GM18520 (cell line): ENCODE results near the gene CTNNA3.

Experiments used
- ATAC-seq: cut with Tn5 transposase; IDR thresholded peaks from one replicate; pipeline ENCODE4 v1.9.1; 2021; ENCODE audit not compliant: unreplicated experiment

CTNNA3 gene

GRCh38 chr10:66836057-66836456, 859.9 kb downstream of the CTNNA3 start:
- ATAC-seq = no peak

DNA sequence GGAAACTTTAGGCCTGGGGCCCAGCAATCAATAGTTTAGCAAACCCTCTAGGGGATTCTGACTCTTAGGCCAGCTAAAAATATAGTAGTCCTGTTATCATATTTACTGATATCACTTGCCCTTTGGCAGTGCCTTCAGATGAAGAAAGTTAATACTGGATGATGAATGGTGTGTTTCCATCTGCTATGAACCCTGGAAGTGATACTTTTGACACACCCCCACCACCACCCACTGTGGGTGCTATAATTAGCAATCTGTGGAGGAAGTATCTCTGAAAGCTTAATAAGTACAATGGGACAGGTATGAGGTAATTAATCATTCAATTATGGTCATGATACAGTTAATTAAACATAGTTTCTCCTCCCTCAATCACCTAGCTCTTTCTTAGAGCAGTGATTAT, 860.6 kb downstream of the CTNNA3 start:
- ATAC-seq = no peak

DNA sequence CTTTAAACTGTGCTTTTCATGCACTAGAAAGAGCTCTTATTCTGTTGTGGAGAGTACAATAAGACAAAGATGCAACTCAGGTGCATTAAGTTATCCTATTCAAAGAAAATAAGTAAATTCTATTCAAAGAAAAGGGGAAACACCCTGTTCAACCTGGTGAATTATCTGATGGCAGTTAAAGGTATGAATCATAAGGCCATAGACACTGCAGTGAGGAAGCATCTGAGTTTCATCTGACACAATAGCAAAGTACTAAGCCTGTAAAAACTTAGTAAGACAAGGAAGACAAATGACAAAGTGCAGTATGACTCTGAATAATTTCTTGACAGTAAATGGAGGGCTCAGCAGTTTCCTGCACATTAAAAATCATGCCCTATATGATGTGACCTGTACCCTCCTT, 861.2 kb downstream of the CTNNA3 start:
- ATAC-seq = no peak

GRCh38 chr10:66833861-66834260, 862.1 kb downstream of the CTNNA3 start:
- no peak for ATAC-seq

GRCh38 chr10:66832781-66833422, 863.1 kb downstream of the CTNNA3 start:
- no peak for ATAC-seq

DNA sequence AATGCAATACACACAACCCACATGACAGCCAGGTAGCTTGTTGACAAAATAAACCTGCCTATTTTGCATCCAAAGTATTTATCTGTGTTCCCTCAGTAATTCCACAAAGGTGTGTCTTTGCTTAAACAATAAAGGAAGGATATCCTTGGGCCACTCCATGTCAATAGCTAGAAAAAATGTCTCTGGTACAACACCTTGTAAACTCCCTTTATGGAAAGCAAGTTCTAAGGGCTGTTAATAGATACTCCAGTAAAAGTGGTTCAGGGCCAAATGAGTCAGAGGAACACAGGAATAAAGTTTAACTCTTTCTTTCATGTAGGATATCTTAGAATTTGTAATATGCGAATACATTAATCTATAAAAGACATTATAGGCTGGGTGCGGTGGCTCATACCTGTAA, 867.0 kb downstream of the CTNNA3 start:
- ATAC-seq = no peak

GRCh38 chr10:66827353-66827752, 868.6 kb downstream of the CTNNA3 start:
- ATAC-seq = no peak

DNA sequence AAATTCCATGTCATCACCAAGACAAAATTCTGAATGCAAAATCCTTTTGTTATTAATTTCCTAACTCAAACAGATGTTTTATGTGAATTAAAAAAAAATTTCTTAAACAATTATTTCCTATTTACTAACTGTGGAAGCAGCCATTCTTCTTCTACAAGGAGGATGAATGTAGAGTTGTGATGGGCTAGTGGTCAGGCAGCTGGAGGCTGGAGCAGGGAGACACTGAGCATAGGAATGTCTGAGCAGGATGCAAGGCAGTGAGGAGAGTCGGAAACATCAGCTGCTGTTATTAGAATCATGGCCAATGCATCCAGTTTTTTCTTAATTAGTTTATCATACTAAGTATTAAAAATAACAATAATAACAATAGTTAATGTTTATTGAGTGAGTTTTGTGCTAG, 872.7 kb downstream of the CTNNA3 start:
- no peak for ATAC-seq

GRCh38 chr10:66822801-66823200, 873.2 kb downstream of the CTNNA3 start:
- ATAC-seq = no peak

GRCh38 chr10:66819691-66820090, 876.3 kb downstream of the CTNNA3 start:
- ATAC-seq = no peak

- no peak for ATAC-seq
Measured at GRCh38 chr10:66813122-66813521, 882.9 kb downstream of the CTNNA3 start.

GRCh38 chr10:66811211-66811610, 884.8 kb downstream of the CTNNA3 start:
- no peak for ATAC-seq

DNA sequence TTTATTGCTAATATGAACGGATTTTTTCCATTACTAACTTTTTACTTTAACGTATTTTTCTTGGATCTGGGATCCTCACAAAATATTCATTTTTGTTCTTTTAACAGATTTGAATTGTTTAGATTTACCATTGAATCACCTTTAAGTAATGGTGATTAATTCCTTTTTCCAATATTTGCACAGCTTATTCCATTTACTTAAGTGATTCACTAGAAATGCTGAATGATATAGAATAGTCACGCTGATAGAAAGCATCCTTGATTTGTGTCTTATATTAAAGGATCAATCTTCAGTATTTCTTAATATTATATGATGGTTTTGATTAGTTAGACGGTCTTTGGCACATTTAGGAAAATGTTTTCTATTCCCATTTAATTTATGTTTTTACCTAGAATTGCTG, 886.6 kb downstream of the CTNNA3 start:
- no peak for ATAC-seq

- ATAC-seq = no peak
Measured at GRCh38 chr10:66805612-66806011, 890.4 kb downstream of the CTNNA3 start.

DNA sequence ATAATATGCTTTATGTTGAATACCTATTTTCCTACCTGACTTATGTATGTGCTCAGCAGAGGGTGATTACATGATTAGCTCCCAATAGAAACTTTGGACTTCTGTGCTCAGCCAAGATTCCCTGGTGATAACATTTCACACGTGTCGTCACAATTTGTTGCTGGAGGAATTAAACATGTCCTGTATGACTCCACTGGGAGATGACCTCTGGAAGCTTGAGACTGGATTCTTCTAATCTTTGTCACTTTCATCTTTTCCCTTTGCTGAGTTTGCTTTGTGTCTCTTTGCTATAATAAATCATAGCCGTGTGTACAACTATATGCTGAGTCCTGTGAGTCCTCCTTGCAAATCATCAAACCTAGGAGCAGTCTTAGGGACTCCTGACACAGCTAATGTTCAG, 891.0 kb downstream of the CTNNA3 start:
- ATAC-seq = no peak

DNA sequence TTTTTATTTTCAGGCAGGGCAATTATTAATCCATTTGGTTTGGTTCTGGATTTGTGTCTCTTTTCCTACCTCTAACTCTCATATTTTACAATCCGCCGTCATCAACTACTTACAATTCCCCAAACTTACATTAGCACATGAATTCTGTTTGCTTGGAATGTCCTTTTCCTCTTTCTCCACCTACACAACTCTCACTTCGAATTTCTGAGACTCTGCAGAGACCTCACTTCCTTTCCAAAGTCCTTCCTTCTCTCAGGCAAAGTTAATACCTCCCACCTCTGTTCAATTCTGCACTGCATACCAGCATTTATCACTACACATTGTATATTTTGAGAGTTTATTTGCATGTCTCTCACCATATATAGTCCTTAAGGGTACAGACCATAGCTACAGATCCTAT, 892.8 kb downstream of the CTNNA3 start:
- ATAC-seq = no peak

GRCh38 chr10:66799474-66799873, 896.5 kb downstream of the CTNNA3 start:
- no peak for ATAC-seq

DNA sequence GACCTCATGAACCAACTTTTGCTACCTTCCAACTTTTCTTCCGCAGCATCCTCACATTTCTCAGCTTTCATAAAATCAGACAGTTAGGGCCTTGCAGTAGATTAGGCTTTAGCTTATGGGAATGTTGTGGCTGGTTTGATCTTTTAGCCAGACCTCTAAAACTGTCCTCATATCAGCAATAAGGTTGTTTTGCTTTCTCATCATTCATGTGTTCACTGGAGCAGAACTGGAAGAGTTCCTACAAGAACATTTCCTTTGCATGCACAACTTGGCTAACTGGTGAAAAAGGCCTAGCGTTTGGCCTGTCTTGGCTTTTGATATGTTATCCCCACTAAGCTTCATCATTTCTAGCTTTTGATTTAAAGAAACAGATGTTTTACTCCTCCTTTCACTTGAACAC, 900.1 kb downstream of the CTNNA3 start:
- ATAC-seq = no peak

DNA sequence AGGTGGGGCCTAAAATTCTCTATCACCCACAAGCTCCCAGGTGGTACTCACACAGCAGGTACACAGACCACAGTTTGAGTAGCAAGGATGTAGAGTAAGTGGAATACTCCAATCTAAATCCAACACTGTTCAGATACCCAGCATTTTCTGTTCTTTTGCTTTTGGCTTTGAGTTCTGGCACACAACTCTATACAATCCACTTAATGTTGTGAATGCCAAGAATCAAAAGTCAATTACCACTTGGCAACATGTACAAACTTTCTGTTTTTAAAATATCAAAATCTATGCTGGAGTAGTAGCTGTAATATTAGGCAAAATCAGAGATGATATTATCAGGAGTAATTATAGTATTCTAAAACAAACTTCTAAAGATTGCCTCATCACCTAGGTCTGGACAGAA, 903.6 kb downstream of the CTNNA3 start:
- ATAC-seq = no peak

DNA sequence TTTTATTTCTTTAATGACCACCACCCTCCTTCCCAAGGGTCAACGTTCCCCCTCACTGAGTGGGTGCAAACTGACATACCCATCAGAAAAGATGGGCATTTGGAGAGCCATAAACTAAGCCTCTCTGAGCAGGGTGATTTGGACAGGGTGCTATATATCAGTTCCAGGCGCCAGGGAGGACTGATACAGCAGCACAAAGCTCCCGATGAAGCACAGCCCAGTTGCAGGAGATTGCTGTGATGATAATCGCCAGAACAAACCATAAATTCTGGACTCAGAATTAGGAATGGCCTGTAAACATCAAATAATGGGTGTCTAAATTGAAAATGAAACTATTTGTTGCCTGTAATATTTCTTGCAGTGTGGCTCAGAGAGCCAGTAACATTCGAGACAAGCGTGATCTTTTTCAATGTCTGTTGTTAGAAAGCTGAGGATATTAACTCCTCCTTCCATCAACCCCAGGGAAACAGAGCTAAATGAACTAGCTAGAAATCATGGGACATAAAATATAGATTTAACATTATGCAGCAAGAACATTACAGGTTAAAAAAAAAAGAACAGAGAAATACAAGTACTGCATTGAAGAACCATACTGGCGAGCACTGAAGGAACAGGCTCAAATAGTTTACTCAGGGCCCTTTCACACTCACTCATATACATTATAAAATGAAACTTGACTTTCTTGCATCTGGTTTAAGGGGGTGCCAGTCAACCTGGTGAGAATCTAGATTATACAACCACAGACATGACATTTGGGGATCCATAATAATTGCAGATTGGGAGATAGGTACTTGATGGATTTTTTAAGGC, 907.6 kb downstream of the CTNNA3 start:
- no peak for ATAC-seq

GRCh38 chr10:66786709-66787108, 909.3 kb downstream of the CTNNA3 start:
- ATAC-seq = no peak

DNA sequence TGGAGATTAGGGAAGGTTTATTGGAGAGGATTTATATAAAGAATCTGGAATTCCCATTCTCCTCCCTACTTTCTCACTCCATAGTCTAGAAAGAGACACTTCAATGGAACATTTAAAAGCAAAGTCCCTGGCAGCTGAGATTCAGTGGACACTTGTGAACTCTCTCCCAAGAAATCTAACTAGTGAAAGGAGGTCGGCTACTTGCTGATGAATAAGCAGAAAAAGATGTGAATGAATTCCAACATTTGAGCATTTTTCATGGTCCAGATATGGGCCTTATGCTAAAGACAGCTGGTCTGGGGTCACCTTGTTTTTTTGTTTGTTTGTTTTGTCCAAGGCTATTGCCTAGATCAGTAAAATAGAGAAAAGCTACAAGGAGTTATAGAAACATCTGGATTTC, 911.2 kb downstream of the CTNNA3 start:
- no peak for ATAC-seq

DNA sequence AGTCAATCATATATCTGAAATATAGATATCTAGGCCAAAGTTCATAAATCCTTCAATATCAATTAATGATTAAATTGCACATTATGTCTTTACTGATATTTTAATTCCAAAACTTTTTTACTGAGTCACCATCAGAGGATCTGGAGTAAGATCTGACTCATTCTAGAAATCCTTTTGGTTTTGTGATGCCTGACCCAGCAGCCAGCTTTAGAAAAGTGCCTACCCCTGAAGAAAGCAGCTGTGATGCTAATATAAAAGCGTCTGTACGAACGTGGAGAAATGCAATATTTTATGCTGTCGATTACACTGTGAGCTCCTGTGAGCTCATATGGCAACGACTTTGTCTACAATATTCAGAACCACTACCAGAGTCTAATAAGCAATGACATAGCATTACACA, 912.7 kb downstream of the CTNNA3 start:
- no peak for ATAC-seq
